GM23248 (cell line): Measurements from ENCODE around the gene LRRFIP1.

Source experiments
- EZH2 ChIP-seq: fragments of 200-600 bp; sonication (generic); IDR thresholded peaks from 2 replicates; pipeline ENCODE4 v1.6.1; 2018; ENCODE audit warnings: antibody characterized with exemption, mild to moderate bottlenecking; ENCODE audit not compliant: insufficient read depth, poor library complexity, severe bottlenecking
- EZH2phosphoT487 ChIP-seq: fragments of 200-600 bp; sonication (generic); IDR thresholded peaks from 2 replicates; pipeline ENCODE4 v1.6.1; 2018; ENCODE audit warnings: antibody characterized with exemption, moderate library complexity, mild to moderate bottlenecking, low read depth; ENCODE audit not compliant: insufficient read depth

GRCh38 chr2:237742191-237742590 lies 114.8 kb downstream of the LRRFIP1 start:
- TF ChIP-seq EZH2, result no peak
- no peak for TF ChIP-seq EZH2phosphoT487
